NT2/D1 (cell line): ENCODE data around the gene FAM186B.

Source experiments
- DNase-seq: peaks from one replicate; pipeline ENCODE4 v3.0.0-alpha.2; 2011; ENCODE audit warnings: low read depth, low spot score
- H3K27me3 ChIP-seq: 2 replicates; pipeline ENCODE4 v1.6.0; 2011; ENCODE audit warnings: mild to moderate bottlenecking; ENCODE audit not compliant: insufficient read length, insufficient read depth
- H3K36me3 ChIP-seq: 2 replicates; pipeline ENCODE4 v1.6.1; 2011; ENCODE audit warnings: mild to moderate bottlenecking, low read length, mixed read lengths; ENCODE audit not compliant: insufficient read depth, insufficient read length
- H3K4me1 ChIP-seq: 2 replicates; pipeline ENCODE4 v1.5.1; 2011; ENCODE audit not compliant: insufficient read depth, insufficient read length
- H3K4me3 ChIP-seq: 2 replicates; pipeline ENCODE4 v1.5.1; 2011; ENCODE audit warnings: low read depth; ENCODE audit not compliant: insufficient read length
- H3K9ac ChIP-seq: 2 replicates; pipeline ENCODE4 v1.6.0; 2011; ENCODE audit warnings: low read depth; ENCODE audit not compliant: insufficient read length
- H3K9me3 ChIP-seq: 2 replicates; pipeline ENCODE4 v1.5.1; 2011; ENCODE audit warnings: mild to moderate bottlenecking, low read length; ENCODE audit not compliant: insufficient read depth
- SUZ12 ChIP-seq: IDR thresholded peaks from 2 replicates; pipeline ENCODE4 v1.6.1; 2011; ENCODE audit not compliant: insufficient read length, insufficient read depth; ENCODE audit errors: extremely low read depth
- YY1 ChIP-seq: IDR thresholded peaks from 2 replicates; pipeline ENCODE4 v1.6.1; 2011; ENCODE audit not compliant: insufficient read length, insufficient read depth
- ZNF274 ChIP-seq: IDR thresholded peaks from 2 replicates; pipeline ENCODE4 v1.6.1; 2011; ENCODE audit warnings: mild to moderate bottlenecking, low read depth, low read length

Gene FAM186B

GRCh38 chr12:49585477-49586459, 19.7 kb downstream of the FAM186B start:
- no peak for DNase-seq
- TF ChIP-seq SUZ12 (no peak), ZNF274 (no peak), YY1 (no peak)
- Histone ChIP-seq H3K36me3 (peaks cover 46% of the 10 kb centered on the region), H3K27me3 (no peaks in the 10 kb centered on the region), H3K4me1 (peaks cover 9% of the 10 kb centered on the region), H3K9ac (no peak overlapping the region), H3K4me3 (no peak overlapping the region), H3K9me3 (peaks cover 5% of the 10 kb centered on the region)

- Histone ChIP-seq H3K36me3 (peaks cover 42% of the 10 kb centered on the region), H3K27me3 (no peaks in the 10 kb centered on the region), H3K9ac (no peak overlapping the region), H3K4me1 (peaks cover 15% of the 10 kb centered on the region), H3K9me3 (no peaks in the 10 kb centered on the region), H3K4me3 (no peak overlapping the region)
- no peak for DNase-seq
- TF ChIP-seq YY1 (no peak), ZNF274 (no peak), SUZ12 (no peak)
Measured at GRCh38 chr12:49584591-49584990, 20.8 kb downstream of the FAM186B start.

- peaks cover 15% of the 10 kb centered on the region for H3K4me1 ChIP-seq
Measured at GRCh38 chr12:49583366-49584094, 21.9 kb downstream of the FAM186B start.

GRCh38 chr12:49582850-49583249, 22.6 kb downstream of the FAM186B start:
- Histone ChIP-seq H3K27me3 (no peaks in the 10 kb centered on the region), H3K4me3 (no peak overlapping the region), H3K9me3 (no peaks in the 10 kb centered on the region), H3K4me1 (peaks cover 15% of the 10 kb centered on the region), H3K9ac (no peak overlapping the region), H3K36me3 (peaks cover 34% of the 10 kb centered on the region)
- no peak for DNase-seq
- no peak for TF ChIP-seq YY1
- TF ChIP-seq ZNF274, result no peak
- no peak for TF ChIP-seq SUZ12

More at GRCh38 chr12:49583366-49584094, 21.9 kb downstream of the FAM186B start:
- TF ChIP-seq ZNF274, result no peak
- TF ChIP-seq YY1, result no peak
- Histone ChIP-seq H3K27me3 (no peaks in the 10 kb centered on the region), H3K4me3 (no peak overlapping the region), H3K9ac (no peak overlapping the region), H3K36me3 (peaks cover 40% of the 10 kb centered on the region), H3K9me3 (no peaks in the 10 kb centered on the region)
- no peak for DNase-seq

GRCh38 chr12:49582201-49582600, 23.2 kb downstream of the FAM186B start:
- no peak for DNase-seq
- H3K4me3 ChIP-seq, result no peak overlapping the region
- no peak overlapping the region for H3K9ac ChIP-seq

GRCh38 chr12:49580572-49581535, 24.6 kb downstream of the FAM186B start:
- H3K27me3 ChIP-seq, result no peaks in the 10 kb centered on the region
- H3K9ac ChIP-seq, result peak overlapping the region; percentile 36
- DNase-seq, result peak; percentile 90
- TF ChIP-seq ZNF274 (no peak), YY1 (no peak), SUZ12 (no peak)
- H3K36me3 ChIP-seq, result peaks cover 31% of the 10 kb centered on the region
- peaks cover 14% of the 10 kb centered on the region for H3K4me1 ChIP-seq
- no peaks in the 10 kb centered on the region for H3K9me3 ChIP-seq
- no peak overlapping the region for H3K4me3 ChIP-seq

More at GRCh38 chr12:49582201-49582600, 23.2 kb downstream of the FAM186B start:
- no peaks in the 10 kb centered on the region for H3K9me3 ChIP-seq
- peaks cover 15% of the 10 kb centered on the region for H3K4me1 ChIP-seq
- no peaks in the 10 kb centered on the region for H3K27me3 ChIP-seq
- TF ChIP-seq SUZ12 (no peak), YY1 (no peak), ZNF274 (no peak)
- H3K36me3 ChIP-seq, result peaks cover 29% of the 10 kb centered on the region
